Measurements from ENCODE around the gene EVA1C.
"Not testable (repeated sequence)": the region's sequence is repeated elsewhere in the genome, so short reads cannot be mapped to it uniquely, and the experiment has no call there.

The EVA1C gene

DNA sequence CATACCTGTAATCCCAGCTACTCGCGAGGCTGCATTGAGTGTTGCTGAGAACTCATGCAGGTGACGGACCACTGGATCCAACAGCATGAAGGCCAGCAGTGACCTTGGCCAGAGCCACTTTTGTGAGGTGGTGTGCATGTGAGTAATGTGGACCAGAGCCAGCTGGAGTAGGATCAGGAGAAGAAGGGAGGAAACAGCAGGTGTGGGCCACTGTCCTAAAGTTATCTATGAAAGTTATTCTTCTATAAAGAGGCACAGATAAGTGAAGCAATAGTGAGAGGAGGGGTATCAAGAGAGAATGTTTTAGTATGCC is 125.0 kb downstream of the EVA1C start:
- no peaks in the 10 kb centered on the region for H4K20me1 ChIP-seq (ENCODE audit: insufficient read depth, low read length)
- H3K4me1 ChIP-seq (ENCODE audit: low read length), result no peaks in the 10 kb centered on the region
- H3K36me3 ChIP-seq (replicated peaks; ENCODE audit: low read depth, low read length), result no peaks in the 10 kb centered on the region
- no peaks in the 10 kb centered on the region for H3K9me3 ChIP-seq (ENCODE audit: insufficient read depth, low read length)
- no peak overlapping the region for H2AFZ ChIP-seq (ENCODE audit: low read depth, low read length)
- no peak overlapping the region for H3K9ac ChIP-seq (ENCODE audit: low read length)
- no peak overlapping the region for H3K4me3 ChIP-seq (ENCODE audit: low read length)
- H3K27me3 ChIP-seq (ENCODE audit: low read depth, low read length), result no peaks in the 10 kb centered on the region
- no peak overlapping the region for H3K4me2 ChIP-seq (ENCODE audit: low read length)
- TF ChIP-seq EZH2phosphoT487 (IDR thresholded peaks at IDR 0.05; ENCODE audit: low read depth) (no peak), CTCF (IDR thresholded peaks at IDR 0.05; ENCODE audit: low read depth, low read length) (no peak)
- no peak overlapping the region for H3K27ac ChIP-seq (ENCODE audit: low read length)
- no peaks in the 10 kb centered on the region for H3K79me2 ChIP-seq (ENCODE audit: low read length)

- H3K9me3 ChIP-seq (ENCODE audit: insufficient read depth, low read length), result no peaks in the 10 kb centered on the region
- no peaks in the 10 kb centered on the region for H4K20me1 ChIP-seq (ENCODE audit: insufficient read depth, low read length)
- H2AFZ ChIP-seq (ENCODE audit: low read depth, low read length), result no peak overlapping the region
- H3K27me3 ChIP-seq (ENCODE audit: low read depth, low read length), result no peaks in the 10 kb centered on the region
- no peaks in the 10 kb centered on the region for H3K36me3 ChIP-seq (replicated peaks; ENCODE audit: low read depth, low read length)
- no peak overlapping the region for H3K4me2 ChIP-seq (ENCODE audit: low read length)
- H3K4me1 ChIP-seq (ENCODE audit: low read length), result no peaks in the 10 kb centered on the region
- no peak for TF ChIP-seq EZH2phosphoT487 (IDR thresholded peaks at IDR 0.05; ENCODE audit: low read depth)
- TF ChIP-seq CTCF (IDR thresholded peaks at IDR 0.05; ENCODE audit: low read depth, low read length), result no peak
- H3K9ac ChIP-seq (ENCODE audit: low read length), result no peak overlapping the region
- no peak overlapping the region for H3K4me3 ChIP-seq (ENCODE audit: low read length)
- H3K79me2 ChIP-seq (ENCODE audit: low read length), result no peaks in the 10 kb centered on the region
- no peak overlapping the region for H3K27ac ChIP-seq (ENCODE audit: low read length)
These were observed 125.8 kb downstream of the EVA1C start for GRCh38 chr21:32538147-32538792.

- no peaks in the 10 kb centered on the region for H3K79me2 ChIP-seq (ENCODE audit: low read length)
- no peak overlapping the region for H3K4me2 ChIP-seq (ENCODE audit: low read length)
- H2AFZ ChIP-seq (ENCODE audit: low read depth, low read length), result no peak overlapping the region
- H3K9me3 ChIP-seq (ENCODE audit: insufficient read depth, low read length), result no peaks in the 10 kb centered on the region
- H3K4me3 ChIP-seq (ENCODE audit: low read length), result no peak overlapping the region
- H3K36me3 ChIP-seq (replicated peaks; ENCODE audit: low read depth, low read length), result no peaks in the 10 kb centered on the region
- H4K20me1 ChIP-seq (ENCODE audit: insufficient read depth, low read length), result no peaks in the 10 kb centered on the region
- H3K27me3 ChIP-seq (ENCODE audit: low read depth, low read length), result no peaks in the 10 kb centered on the region
- no peaks in the 10 kb centered on the region for H3K4me1 ChIP-seq (ENCODE audit: low read length)
- no peak for TF ChIP-seq EZH2phosphoT487 (IDR thresholded peaks at IDR 0.05; ENCODE audit: low read depth)
- TF ChIP-seq CTCF (IDR thresholded peaks at IDR 0.05; ENCODE audit: low read depth, low read length), result no peak
- no peak overlapping the region for H3K9ac ChIP-seq (ENCODE audit: low read length)
- no peak overlapping the region for H3K27ac ChIP-seq (ENCODE audit: low read length)
These were observed 126.9 kb downstream of the EVA1C start for GRCh38 chr21:32539378-32539777.

DNA sequence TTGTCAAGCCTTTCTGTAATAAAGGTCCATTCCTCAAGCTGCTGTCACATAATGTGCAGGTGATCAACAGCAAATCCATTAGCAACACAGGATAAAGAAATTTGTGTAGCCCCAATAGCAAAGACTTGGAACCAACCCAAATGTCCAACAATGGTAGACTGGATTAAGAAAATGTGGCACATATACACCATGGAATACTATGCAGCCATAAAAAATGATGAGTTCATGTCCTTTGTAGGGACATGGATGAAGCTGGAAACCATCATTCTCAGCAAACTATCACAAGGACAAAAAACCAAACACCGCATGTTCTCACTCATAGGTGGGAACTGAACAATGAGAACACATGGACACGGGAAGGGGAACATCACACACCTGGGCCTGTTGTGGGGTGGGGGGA is 130.6 kb downstream of the EVA1C start:
- not testable (repeated sequence) for H3K79me2 ChIP-seq (ENCODE audit: low read length); H3K9ac ChIP-seq (ENCODE audit: low read length); H3K4me2 ChIP-seq (ENCODE audit: low read length); H3K9me3 ChIP-seq (ENCODE audit: insufficient read depth, low read length); H3K4me3 ChIP-seq (ENCODE audit: low read length); H2AFZ ChIP-seq (ENCODE audit: low read depth, low read length); H3K27ac ChIP-seq (ENCODE audit: low read length); H3K4me1 ChIP-seq (ENCODE audit: low read length); H3K36me3 ChIP-seq (replicated peaks; ENCODE audit: low read depth, low read length); H4K20me1 ChIP-seq (ENCODE audit: insufficient read depth, low read length); H3K27me3 ChIP-seq (ENCODE audit: low read depth, low read length)

DNA sequence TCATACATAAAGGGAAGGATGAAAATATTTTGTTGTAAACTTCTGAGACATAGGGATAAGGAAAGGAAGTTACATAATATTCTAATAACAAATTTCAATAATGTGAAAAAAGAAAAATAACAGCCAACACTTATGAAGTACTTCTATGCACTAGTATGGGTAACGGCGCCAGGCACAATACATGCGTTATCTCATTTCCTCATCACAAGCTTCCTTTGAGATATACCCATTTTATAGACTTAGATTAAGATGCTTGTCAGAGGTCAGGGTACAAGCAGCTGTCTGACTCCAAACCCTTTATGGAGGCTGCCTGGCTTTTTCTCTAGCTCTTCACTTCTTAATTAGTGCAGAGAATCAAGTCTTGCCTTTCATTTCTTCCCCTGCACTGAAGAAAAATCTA is 131.5 kb downstream of the EVA1C start:
- Histone ChIP-seq H2AFZ (ENCODE audit: low read depth, low read length) (no peak overlapping the region), H3K27me3 (ENCODE audit: low read depth, low read length) (no peaks in the 10 kb centered on the region), H3K27ac (ENCODE audit: low read length) (no peak overlapping the region), H3K4me2 (ENCODE audit: low read length) (no peak overlapping the region), H3K9me3 (ENCODE audit: insufficient read depth, low read length) (no peaks in the 10 kb centered on the region), H3K36me3 (replicated peaks; ENCODE audit: low read depth, low read length) (no peaks in the 10 kb centered on the region), H3K79me2 (ENCODE audit: low read length) (no peaks in the 10 kb centered on the region), H3K4me1 (ENCODE audit: low read length) (no peaks in the 10 kb centered on the region), H3K9ac (ENCODE audit: low read length) (no peak overlapping the region), H4K20me1 (ENCODE audit: insufficient read depth, low read length) (no peaks in the 10 kb centered on the region), H3K4me3 (ENCODE audit: low read length) (no peak overlapping the region)
- no peak for TF ChIP-seq EZH2phosphoT487 (IDR thresholded peaks at IDR 0.05; ENCODE audit: low read depth)
- TF ChIP-seq CTCF (IDR thresholded peaks at IDR 0.05; ENCODE audit: low read depth, low read length), result no peak

Data from OCI-LY3 (cell line).